Measurements from ENCODE around the gene DSTN. TPM values are rescaled to one million over a fixed set of nuclear protein-coding genes. Genes with fewer than 3 reads are reported as not detected.

Gene DSTN
- total and polyA plus RNA-seq, 9 of the 15 experiments (the other 6 are each of a cell fraction or from before 2014, with no cell fraction given) = 25.7 to 88.3 (median 61.0) TPM

DNA sequence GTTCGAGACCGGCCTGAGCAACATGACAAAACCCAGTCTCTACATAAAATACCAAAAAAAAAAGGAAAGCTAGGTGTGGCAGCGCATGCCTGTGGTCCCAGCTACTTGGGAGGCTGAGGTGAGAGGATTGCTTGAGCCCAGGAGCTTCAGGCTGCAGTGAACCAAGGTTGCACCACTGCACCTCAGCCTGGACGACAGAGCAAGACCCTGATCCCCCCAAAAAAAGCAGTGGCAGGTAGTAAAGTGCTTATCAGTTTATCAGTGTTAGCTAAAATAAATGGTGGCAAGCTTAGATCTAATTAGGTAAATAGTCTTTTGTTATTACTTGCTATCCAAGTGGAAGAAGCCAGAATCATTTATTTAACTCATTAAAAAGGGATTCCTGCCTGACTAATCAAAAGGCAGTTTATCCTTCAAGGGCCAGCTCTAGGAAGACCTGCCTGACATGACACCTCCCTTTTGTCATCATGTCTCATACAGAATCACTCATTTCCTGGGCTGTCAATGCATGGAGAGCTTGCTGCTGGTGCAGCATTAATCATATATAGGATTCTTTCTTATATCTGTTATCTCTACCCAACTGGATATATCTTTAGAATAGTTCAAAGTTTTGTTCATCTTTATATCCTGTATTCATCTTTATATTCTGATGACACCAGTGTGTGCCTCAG is 9.6 kb downstream of the DSTN start:
- DNase-seq (ENCODE audit: extremely low read depth in 1 of 4, low spot score in 3 of 4) (no peak), ATAC-seq (no peak), FAIRE-seq (no peak)
- Histone ChIP-seq H3K79me2 (ENCODE audit: control insufficient read depth, insufficient read depth, low read length) (peaks cover 44% of the 10 kb centered on the region; the same call in 2 of the 3 replicates), H3K9me3 (replicated peaks; ENCODE audit: control insufficient read depth, insufficient read depth, low read depth, low read length) (no peaks in the 10 kb centered on the region), H3K4me3 (no peak overlapping the region), H3K27ac (ENCODE audit: extremely low read depth, low read depth, low read length) (no peak overlapping the region), H4K20me1 (replicated peaks; ENCODE audit: control insufficient read depth, insufficient read depth, low read length) (no peaks in the 10 kb centered on the region), H3K9ac (ENCODE audit: insufficient read depth in 1 of 2, low read depth in 2 of 2, low read length in 2 of 2) (no peak overlapping the region), H3K4me1 (replicated peaks in 1 of 2; ENCODE audit: control insufficient read depth in 2 of 2, insufficient read depth in 2 of 2, low read length in 2 of 2) (peaks cover 0 to 4% of the 10 kb centered on the region in 2 experiments; a peak in 3 of 5 replicates), H3K4me2 (ENCODE audit: insufficient read depth, low read length) (no peak overlapping the region), H3K9me1 (ENCODE audit: control insufficient read depth, insufficient read depth, low read length) (no peaks in the 10 kb centered on the region), H3K36me3 (ENCODE audit: control insufficient read depth, insufficient read depth, low read length) (no peaks in the 10 kb centered on the region), H2AFZ (ENCODE audit: low read depth, low read length) (no peak overlapping the region), H3K27me3 (ENCODE audit: control insufficient read depth in 2 of 2, insufficient read depth in 2 of 2, low read length in 2 of 2) (no peaks in the 10 kb centered on the region)
- ChIA-PET CTCF (ENCODE audit: low intra/inter-chr PET ratio) (no interaction called here), POLR2A (interaction anchor here (0.7 to 2.8 kb wide), 4 partner anchors 9 to 619 kb away, joined by 3 to 9 read pairs (median 5); partner anchors contain the start of gene DSTN)
- whole genome bisulfite sequencing (ENCODE audit: insufficient coverage, low coverage, missing lambda C conversion rate) = 73% methylated on average over 2 of the region's 4 CpGs
- in situ Hi-C loops (cut with MboI) = no loop called here
- intact Hi-C loops (cut with micrococcal nuclease) = no loop called here
- no TSS peak for BruUV-seq (replicated peaks)
- no peak for TF ChIP-seq POLR2G (IDR thresholded peaks at IDR 0.05; ENCODE audit: low read depth, low read length)
- TF ChIP-seq ZBTB40 (IDR thresholded peaks at IDR 0.05) = no peak
- TF ChIP-seq ZBTB40 (CRISPR knock-in tag; IDR thresholded peaks at IDR 0.05) = no peak
- TF ChIP-seq ZFP91 (CRISPR knock-in tag; IDR thresholded peaks at IDR 0.05) = no peak
- TF ChIP-seq SOX6 (IDR thresholded peaks at IDR 0.05) = no peak
- TF ChIP-seq ATF3 (IDR thresholded peaks at IDR 0.05) = no peak
- TF ChIP-seq ATF3 (CRISPR knock-in tag; conservative IDR thresholded peaks at IDR 0.05) = no peak
